ENCODE measurements around the gene EEF1AKMT3. TPM values are rescaled to one million over a fixed set of nuclear protein-coding genes. Genes with fewer than 3 reads are reported as not detected.

Gene EEF1AKMT3
- polyA plus RNA-seq, 1 donor (not counting 4 experiments of a cell fraction or from before 2014, with no cell fraction given) = 7.7 TPM

DNA sequence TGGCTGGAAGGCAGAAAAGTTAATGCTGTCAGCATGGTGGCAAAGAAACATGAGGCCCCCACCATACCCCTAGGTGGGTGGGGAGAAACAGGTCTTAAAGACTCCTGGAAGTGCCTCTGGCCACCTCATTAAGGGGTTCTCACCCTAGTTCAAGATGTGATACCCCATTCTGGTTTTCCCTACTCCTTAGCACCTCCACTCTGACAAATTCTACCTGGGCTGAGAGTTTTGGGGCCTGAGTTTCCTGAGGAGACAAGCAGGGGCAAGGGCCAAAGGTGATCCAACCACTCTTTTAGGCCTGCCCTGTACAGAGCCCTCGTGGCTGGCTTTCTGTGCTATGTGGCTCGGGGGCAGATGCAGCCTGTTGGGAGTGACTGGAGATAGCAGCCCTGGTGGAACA is 54.0 kb downstream of the EEF1AKMT3 start:
- Histone ChIP-seq H3K27me3 (ENCODE audit: control insufficient read depth, extremely low read depth, insufficient read depth, low read length) (no peaks in the 10 kb centered on the region), H3K79me2 (ENCODE audit: control insufficient read depth, insufficient read depth, low read length) (peaks cover 26% of the 10 kb centered on the region), H3K9ac (ENCODE audit: control insufficient read depth, extremely low read depth, insufficient read depth, low read length) (no peak overlapping the region), H4K20me1 (ENCODE audit: control insufficient read depth, extremely low read depth, insufficient read depth, low read length) (peaks cover 8% of the 10 kb centered on the region), H3K4me2 (ENCODE audit: control insufficient read depth, extremely low read depth, insufficient read depth, low read depth, low read length) (no peak overlapping the region), H3K9me1 (ENCODE audit: control insufficient read depth, extremely low read depth, insufficient read depth, low read length) (no peaks in the 10 kb centered on the region), H3K9me3 (ENCODE audit: control insufficient read depth, low read depth, low read length) (no peaks in the 10 kb centered on the region), H3K27ac (ENCODE audit: control insufficient read depth, insufficient read depth, low read length) (no peak overlapping the region), H3K4me1 (ENCODE audit: control insufficient read depth, extremely low read depth, insufficient read depth, low read length) (peaks cover under 1% of the 10 kb centered on the region), H3K36me3 (ENCODE audit: control insufficient read depth in 2 of 2, extremely low read depth in 1 of 2, insufficient read depth in 2 of 2, low read length in 2 of 2) (peaks cover 51 to 54% of the 10 kb centered on the region in 2 experiments), H3K4me3 (ENCODE audit: control insufficient read depth in 2 of 3, extremely low read depth in 1 of 3, insufficient read depth in 2 of 3, low read depth in 1 of 3, low read length in 3 of 3) (no peak overlapping the region), H2AFZ (ENCODE audit: control insufficient read depth, low read length) (no peak overlapping the region)
- dilution Hi-C loops (cut with MboI; ENCODE audit: extremely low pct_ligation_motif_present, low sequenced_read_pairs) = no loop called here
- FAIRE-seq (no peak), DNase-seq (ENCODE audit: low read depth, low spot score) (no peak)
- TF ChIP-seq, protein P1, sequence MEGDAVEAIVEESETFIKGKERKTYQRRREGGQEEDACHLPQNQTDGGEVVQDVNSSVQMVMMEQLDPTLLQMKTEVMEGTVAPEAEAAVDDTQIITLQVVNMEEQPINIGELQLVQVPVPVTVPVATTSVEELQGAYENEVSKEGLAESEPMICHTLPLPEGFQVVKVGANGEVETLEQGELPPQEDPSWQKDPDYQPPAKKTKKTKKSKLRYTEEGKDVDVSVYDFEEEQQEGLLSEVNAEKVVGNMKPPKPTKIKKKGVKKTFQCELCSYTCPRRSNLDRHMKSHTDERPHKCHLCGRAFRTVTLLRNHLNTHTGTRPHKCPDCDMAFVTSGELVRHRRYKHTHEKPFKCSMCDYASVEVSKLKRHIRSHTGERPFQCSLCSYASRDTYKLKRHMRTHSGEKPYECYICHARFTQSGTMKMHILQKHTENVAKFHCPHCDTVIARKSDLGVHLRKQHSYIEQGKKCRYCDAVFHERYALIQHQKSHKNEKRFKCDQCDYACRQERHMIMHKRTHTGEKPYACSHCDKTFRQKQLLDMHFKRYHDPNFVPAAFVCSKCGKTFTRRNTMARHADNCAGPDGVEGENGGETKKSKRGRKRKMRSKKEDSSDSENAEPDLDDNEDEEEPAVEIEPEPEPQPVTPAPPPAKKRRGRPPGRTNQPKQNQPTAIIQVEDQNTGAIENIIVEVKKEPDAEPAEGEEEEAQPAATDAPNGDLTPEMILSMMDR (optimal IDR thresholded peaks at IDR 0.05 in 1 of 3, IDR thresholded peaks at IDR 0.05 in 1 of 3, conservative IDR thresholded peaks at IDR 0.05 in 1 of 3; ENCODE audit: extremely low read depth in 1 of 3, insufficient read depth in 2 of 3, low read length in 3 of 3) = no peak
- no peak for TF ChIP-seq EZH2 (IDR thresholded peaks at IDR 0.05; ENCODE audit: low read length)

DNA sequence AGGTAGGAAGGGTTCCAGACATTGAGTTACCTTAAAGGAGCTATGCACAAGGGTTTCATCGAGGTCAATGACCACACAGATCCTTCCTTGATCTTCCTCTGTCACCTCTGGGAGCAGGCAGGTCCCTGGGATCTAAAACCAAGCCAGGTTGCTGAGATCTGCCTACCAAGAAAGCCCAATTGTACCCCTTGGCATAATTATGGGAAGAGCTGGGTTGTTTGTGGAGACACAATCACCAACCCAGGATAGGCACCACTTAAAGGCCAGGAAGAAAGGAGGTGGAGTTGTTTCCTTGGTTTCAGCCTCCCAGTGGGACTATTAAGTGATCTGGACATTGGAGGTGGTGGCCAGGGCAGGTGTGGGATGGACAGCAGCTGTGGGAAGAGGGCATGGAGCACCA is 54.6 kb downstream of the EEF1AKMT3 start:
- Histone ChIP-seq H3K27ac (ENCODE audit: control insufficient read depth, insufficient read depth, low read length) (no peak overlapping the region), H4K20me1 (ENCODE audit: control insufficient read depth, extremely low read depth, insufficient read depth, low read length) (peaks cover 14% of the 10 kb centered on the region)
- peak; percentile 17 for FAIRE-seq

More for the DNA sequence above, 54.6 kb downstream of the EEF1AKMT3 start:
- no peaks in the 10 kb centered on the region for H3K27me3 ChIP-seq (ENCODE audit: control insufficient read depth, extremely low read depth, insufficient read depth, low read length)
- peaks cover 51 to 52% of the 10 kb centered on the region in 2 experiments for H3K36me3 ChIP-seq (ENCODE audit: control insufficient read depth in 2 of 2, extremely low read depth in 1 of 2, insufficient read depth in 2 of 2, low read length in 2 of 2)
- TF ChIP-seq, protein P1 (optimal IDR thresholded peaks at IDR 0.05 in 1 of 3, IDR thresholded peaks at IDR 0.05 in 1 of 3, conservative IDR thresholded peaks at IDR 0.05 in 1 of 3; ENCODE audit: extremely low read depth in 1 of 3, insufficient read depth in 2 of 3, low read length in 3 of 3) = no peak
- no peak for TF ChIP-seq EZH2 (IDR thresholded peaks at IDR 0.05; ENCODE audit: low read length)
- dilution Hi-C loops (cut with MboI; ENCODE audit: extremely low pct_ligation_motif_present, low sequenced_read_pairs) = no loop called here
- H3K4me3 ChIP-seq (ENCODE audit: control insufficient read depth in 2 of 3, extremely low read depth in 1 of 3, insufficient read depth in 2 of 3, low read depth in 1 of 3, low read length in 3 of 3) = no peak overlapping the region
- H3K4me1 ChIP-seq (ENCODE audit: control insufficient read depth, extremely low read depth, insufficient read depth, low read length) = peaks cover 6% of the 10 kb centered on the region
- H3K9me1 ChIP-seq (ENCODE audit: control insufficient read depth, extremely low read depth, insufficient read depth, low read length) = no peaks in the 10 kb centered on the region
- no peak for DNase-seq (ENCODE audit: low read depth, low spot score)
- H3K9me3 ChIP-seq (ENCODE audit: control insufficient read depth, low read depth, low read length) = no peaks in the 10 kb centered on the region
- no peak overlapping the region for H3K4me2 ChIP-seq (ENCODE audit: control insufficient read depth, extremely low read depth, insufficient read depth, low read depth, low read length)
- no peak overlapping the region for H3K9ac ChIP-seq (ENCODE audit: control insufficient read depth, extremely low read depth, insufficient read depth, low read length)
- no peak overlapping the region for H2AFZ ChIP-seq (ENCODE audit: control insufficient read depth, low read length)
- H3K79me2 ChIP-seq (ENCODE audit: control insufficient read depth, insufficient read depth, low read length) = peaks cover 32% of the 10 kb centered on the region
